PC-9 (cell line): ENCODE measurements around the gene SRGAP1. TPM values are rescaled to one million over a fixed set of nuclear protein-coding genes. Genes with fewer than 3 reads are reported as not detected.
"Not testable (repeated sequence)": the region's sequence is repeated elsewhere in the genome, so short reads cannot be mapped to it uniquely, and the experiment has no call there.

Experiments
- BruUV-seq: library from RNA; stranded (reverse); fragments of 400-500 nt; replicated peaks from 2 replicates; lab custom pipeline; 2021; lab: Mats Ljungman, UMichigan
- CTCF ChIA-PET: fragments of 300-600 bp; sonication (Branson Sonifier 250); formaldehyde crosslinking; loops from one replicate; lab custom pipeline; 2022; ENCODE audit warnings: antibody characterized with exemption; lab: Charles Lee
- POLR2A ChIA-PET: fragments of 300-600 bp; sonication (Branson Sonifier 250); formaldehyde crosslinking; loops from one replicate; lab custom pipeline; 2022; ENCODE audit warnings: antibody characterized with exemption; ENCODE audit not compliant: unreplicated experiment; lab: Charles Lee
- DNase-seq, 2 experiments: peaks; one replicate each; pipeline versions ENCODE4 v3.0.0 to v3.0.0-alpha.2; 2015 to 2022; ENCODE audit warnings: mixed read lengths in 1 of 2
- H2AFZ ChIP-seq: fragments of 200-600 bp; sonication (generic); 2 replicates; pipeline ENCODE4 v1.8.1; 2017; ENCODE audit warnings: antibody characterized with exemption
- H3F3A ChIP-seq: fragments of 200-600 bp; sonication (generic); 2 replicates; pipeline ENCODE4 v1.8.1; 2017; ENCODE audit warnings: antibody characterized with exemption, mild to moderate bottlenecking, low read depth; ENCODE audit not compliant: insufficient read depth
- H3K27ac ChIP-seq: fragments of 200-600 bp; sonication (generic); 2 replicates; pipeline ENCODE4 v1.6.1; 2016; ENCODE audit warnings: mixed run types
- H3K27me3 ChIP-seq: fragments of 200-600 bp; sonication (generic); 2 replicates; pipeline ENCODE4 v1.6.1; 2016; ENCODE audit warnings: low read depth, mixed run types; ENCODE audit not compliant: insufficient read depth
- H3K36me3 ChIP-seq: fragments of 200-600 bp; sonication (generic); 2 replicates; pipeline ENCODE4 v1.6.1; 2016; ENCODE audit warnings: low read depth, mixed run types
- H3K4me1 ChIP-seq: fragments of 200-600 bp; sonication (generic); replicated peaks from 2 replicates; pipeline ENCODE4 v1.6.1; 2016; ENCODE audit warnings: mixed run types; ENCODE audit not compliant: insufficient read depth
- H3K4me2 ChIP-seq: fragments of 200-600 bp; sonication (generic); 2 replicates; pipeline ENCODE4 v1.6.1; 2017; ENCODE audit warnings: mixed run types
- H3K4me3 ChIP-seq: fragments of 200-600 bp; sonication (generic); 2 replicates; pipeline ENCODE4 v1.6.1; 2016; ENCODE audit warnings: mixed run types
- H3K79me2 ChIP-seq: fragments of 200-600 bp; sonication (generic); 2 replicates; pipeline ENCODE4 v1.6.1; 2017; ENCODE audit warnings: low read depth, mixed run types
- H3K9me2 ChIP-seq: fragments of 200-600 bp; sonication (generic); 2 replicates; pipeline ENCODE4 v1.8.1; 2017; ENCODE audit warnings: mild to moderate bottlenecking; ENCODE audit not compliant: insufficient read depth
- H3K9me3 ChIP-seq: fragments of 200-600 bp; sonication (generic); 2 replicates; pipeline ENCODE4 v1.8.1; 2016; ENCODE audit warnings: low read depth; ENCODE audit not compliant: insufficient read depth
- H4K20me1 ChIP-seq: fragments of 200-600 bp; sonication (generic); 2 replicates; pipeline ENCODE4 v1.8.1; 2017; ENCODE audit not compliant: insufficient read depth
- EZH2 ChIP-seq: fragments of 200-600 bp; sonication (generic); IDR thresholded peaks from 2 replicates; pipeline ENCODE4 v1.8.0; 2017; ENCODE audit warnings: antibody characterized with exemption, low read depth
- intact Hi-C: fragments of 100-400 bp; cut with micrococcal nuclease; formaldehyde crosslinking; loops from one replicate; pipeline ENCODE4 v1.10.0; 2022; ENCODE audit not compliant: unreplicated experiment
- total RNA-seq: library from RNA; stranded (reverse); gene quantifications from 2 replicates; pipeline ENCODE4 v1.2.3, GENCODE V29; 2021
- TF ChIP-seq, protein P1 (sequence below): fragments of 200-600 bp; sonication (generic); conservative IDR thresholded peaks from 2 replicates; pipeline ENCODE4 v1.6.1; 2017; ENCODE audit warnings: mixed run types, antibody characterized with exemption, mild to moderate bottlenecking, moderate library complexity

SRGAP1 gene
- total RNA-seq, 1 experiment from 2014 or later: 24.5 TPM

DNA sequence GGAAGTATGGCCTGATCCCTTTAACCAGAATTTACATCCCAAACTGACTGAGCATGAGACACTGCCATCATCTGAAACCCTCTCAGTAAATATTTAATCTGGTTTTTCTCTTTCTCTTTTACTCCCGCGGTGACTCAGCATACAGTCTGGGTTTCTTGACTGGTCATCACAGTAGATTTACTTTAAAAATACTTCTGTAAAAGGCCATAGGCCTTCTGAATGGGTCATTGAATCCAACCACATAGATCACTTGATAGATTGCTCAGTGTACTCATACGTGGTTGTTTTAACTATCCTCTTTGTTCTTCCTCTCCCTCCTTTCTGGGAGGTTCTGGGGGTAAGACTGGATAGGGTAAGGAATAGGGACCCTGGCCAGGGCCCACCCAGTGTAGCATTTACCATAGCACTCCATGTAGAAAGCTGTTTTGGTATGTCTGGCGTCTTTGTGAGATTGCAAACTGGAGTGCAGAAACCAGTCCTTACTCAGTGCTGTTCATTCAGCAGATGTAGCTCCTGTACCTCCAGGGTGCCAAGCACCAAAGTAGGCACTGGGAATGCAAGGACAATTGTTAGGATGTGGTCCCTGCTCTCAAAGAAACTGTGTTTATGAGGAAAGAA lies 165.7 kb downstream of the SRGAP1 start:
- Histone ChIP-seq H3K36me3 (no peaks in the 10 kb centered on the region), H3K27ac (no peak overlapping the region; the same call in 1 of the 2 replicates), H3K4me1 (no peaks in the 10 kb centered on the region), H3K27me3 (no peaks in the 10 kb centered on the region), H2AFZ (no peak overlapping the region), H4K20me1 (no peaks in the 10 kb centered on the region), H3K4me3 (no peak overlapping the region), H3F3A (no peaks in the 10 kb centered on the region), H3K9me2 (no peaks in the 10 kb centered on the region), H3K9me3 (no peaks in the 10 kb centered on the region), H3K79me2 (peaks cover 19% of the 10 kb centered on the region), H3K4me2 (no peak overlapping the region)
- no peak for DNase-seq
- TF ChIP-seq, protein P1, sequence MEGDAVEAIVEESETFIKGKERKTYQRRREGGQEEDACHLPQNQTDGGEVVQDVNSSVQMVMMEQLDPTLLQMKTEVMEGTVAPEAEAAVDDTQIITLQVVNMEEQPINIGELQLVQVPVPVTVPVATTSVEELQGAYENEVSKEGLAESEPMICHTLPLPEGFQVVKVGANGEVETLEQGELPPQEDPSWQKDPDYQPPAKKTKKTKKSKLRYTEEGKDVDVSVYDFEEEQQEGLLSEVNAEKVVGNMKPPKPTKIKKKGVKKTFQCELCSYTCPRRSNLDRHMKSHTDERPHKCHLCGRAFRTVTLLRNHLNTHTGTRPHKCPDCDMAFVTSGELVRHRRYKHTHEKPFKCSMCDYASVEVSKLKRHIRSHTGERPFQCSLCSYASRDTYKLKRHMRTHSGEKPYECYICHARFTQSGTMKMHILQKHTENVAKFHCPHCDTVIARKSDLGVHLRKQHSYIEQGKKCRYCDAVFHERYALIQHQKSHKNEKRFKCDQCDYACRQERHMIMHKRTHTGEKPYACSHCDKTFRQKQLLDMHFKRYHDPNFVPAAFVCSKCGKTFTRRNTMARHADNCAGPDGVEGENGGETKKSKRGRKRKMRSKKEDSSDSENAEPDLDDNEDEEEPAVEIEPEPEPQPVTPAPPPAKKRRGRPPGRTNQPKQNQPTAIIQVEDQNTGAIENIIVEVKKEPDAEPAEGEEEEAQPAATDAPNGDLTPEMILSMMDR: no peak
- ChIA-PET POLR2A (no interaction called here), CTCF (no interaction called here)
- BruUV-seq: no TSS peak
- intact Hi-C loops: no loop called here

DNA sequence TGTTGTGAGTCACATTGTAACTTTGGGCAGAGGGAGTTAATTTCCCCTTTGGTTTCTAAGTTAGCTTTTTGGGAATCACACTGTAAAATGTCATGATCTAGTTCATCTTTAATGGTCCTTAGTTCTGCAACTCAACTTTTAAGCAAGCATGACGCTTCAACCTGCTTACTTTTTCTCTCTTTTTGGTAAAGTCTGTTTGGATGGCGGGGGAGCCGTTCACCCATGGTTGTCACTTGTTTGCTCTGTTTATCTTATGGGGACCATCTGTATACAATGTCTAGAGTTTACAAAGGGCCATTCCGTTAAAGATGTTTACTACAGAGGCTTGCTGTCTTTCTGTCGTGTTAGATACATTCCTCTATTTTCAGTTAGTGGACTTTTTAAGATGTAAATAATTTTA lies 172.0 kb downstream of the SRGAP1 start:
- BruUV-seq: no TSS peak
- Histone ChIP-seq H3K9me3 (no peaks in the 10 kb centered on the region), H3F3A (peaks cover 1% of the 10 kb centered on the region; the same call in 1 of the 2 replicates), H3K4me3 (no peak overlapping the region), H2AFZ (no peak overlapping the region), H3K79me2 (peaks cover 15% of the 10 kb centered on the region), H3K27me3 (no peaks in the 10 kb centered on the region), H3K36me3 (0 out of 2 replicates have a peak, but pooled peaks cover 11% of the 10 kb centered on the region), H3K27ac (no peak overlapping the region), H3K4me1 (no peaks in the 10 kb centered on the region), H4K20me1 (no peaks in the 10 kb centered on the region), H3K9me2 (no peaks in the 10 kb centered on the region), H3K4me2 (no peak overlapping the region)
- CTCF ChIA-PET: no interaction called here
- intact Hi-C loops: no loop called here
- POLR2A ChIA-PET: no interaction called here
- TF ChIP-seq EZH2: no peak
- TF ChIP-seq, protein P1: no peak
- no peak for DNase-seq

DNA sequence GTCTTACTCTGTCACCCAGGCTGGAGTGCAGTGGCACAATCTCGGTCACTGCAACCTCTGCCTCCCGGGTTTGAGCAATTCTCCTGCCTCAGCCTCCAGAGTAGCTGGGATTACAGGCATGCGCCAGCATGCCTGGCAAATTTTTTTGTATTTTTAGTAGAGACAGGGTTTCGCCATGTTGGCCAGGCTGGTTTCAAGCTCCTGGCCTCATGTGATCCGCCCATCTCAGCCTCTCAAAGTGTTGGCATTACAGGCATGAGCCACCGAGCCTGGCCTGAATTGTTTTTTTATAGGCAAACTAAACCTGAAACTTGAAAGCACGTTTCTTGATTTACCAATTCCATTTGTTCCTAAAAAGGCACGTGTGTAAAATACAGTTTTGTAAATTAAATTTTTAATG lies 173.6 kb downstream of the SRGAP1 start:
- H3K4me1 ChIP-seq, H3K27me3 ChIP-seq, CTCF ChIA-PET, H3K9me2 ChIP-seq, H3K4me3 ChIP-seq, POLR2A ChIA-PET, H3F3A ChIP-seq, H3K4me2 ChIP-seq, intact Hi-C loops, H3K9me3 ChIP-seq, H2AFZ ChIP-seq, BruUV-seq, H4K20me1 ChIP-seq, H3K27ac ChIP-seq, DNase-seq: not testable (repeated sequence)
- H3K79me2 ChIP-seq: peaks cover 12% of the 10 kb centered on the region
- 0 out of 2 replicates have a peak, but pooled peaks cover 14% of the 10 kb centered on the region for H3K36me3 ChIP-seq

DNA sequence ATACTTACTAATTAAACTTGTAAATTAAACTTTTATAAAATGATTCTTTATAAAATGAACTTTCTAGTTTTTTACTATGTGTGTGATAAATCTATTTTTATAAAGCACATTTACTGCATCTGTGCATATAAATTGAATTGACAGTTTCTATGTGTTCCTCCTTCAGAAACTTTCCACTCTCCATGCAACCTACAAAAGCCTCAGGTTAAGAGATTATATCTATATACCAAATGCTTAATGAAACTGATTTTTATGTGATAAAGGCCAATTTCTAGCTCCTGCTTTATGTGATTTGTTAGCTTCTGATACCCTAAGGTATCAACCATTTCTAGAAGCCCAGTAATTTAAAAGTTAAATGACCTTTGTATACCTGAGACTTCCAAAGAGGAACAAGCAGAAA lies 174.0 kb downstream of the SRGAP1 start:
- peaks cover 8% of the 10 kb centered on the region for H3K79me2 ChIP-seq
- no peak overlapping the region for H3K4me3 ChIP-seq
- no peak overlapping the region for H3K27ac ChIP-seq
- TF ChIP-seq, protein P1: no peak
- no peak for TF ChIP-seq EZH2
- BruUV-seq: no TSS peak
- H4K20me1 ChIP-seq: no peaks in the 10 kb centered on the region
- ChIA-PET CTCF (no interaction called here), POLR2A (no interaction called here)
- peaks cover 6% of the 10 kb centered on the region; the same call in 1 of the 2 replicates for H3F3A ChIP-seq
- no peaks in the 10 kb centered on the region for H3K4me1 ChIP-seq
- H3K9me3 ChIP-seq: no peaks in the 10 kb centered on the region
- H3K4me2 ChIP-seq: no peak overlapping the region
- 0 out of 2 replicates have a peak, but pooled peaks cover 16% of the 10 kb centered on the region for H3K36me3 ChIP-seq
- intact Hi-C loops: no loop called here
- no peaks in the 10 kb centered on the region for H3K27me3 ChIP-seq
- H2AFZ ChIP-seq: no peak overlapping the region
- no peak for DNase-seq
- no peaks in the 10 kb centered on the region for H3K9me2 ChIP-seq
